SK-N-SH treated with all-trans-retinoic acid at 6 μM for 48 hours (cell line): Measurements from ENCODE around the gene SFN.

Experiments
- ARNTL ChIP-seq: fragments of 450-650 bp; formaldehyde crosslinking; IDR thresholded peaks from 2 replicates; pipeline ENCODE4 v1.5.0; 2020; ENCODE audit warnings: low read depth, mild to moderate bottlenecking, moderate library complexity, borderline replicate concordance
- BACH2 ChIP-seq: fragments of 250-450 bp; sonication (Bioruptor Pico); IDR thresholded peaks from 2 replicates; pipeline ENCODE4 v1.9.0; 2021; ENCODE audit warnings: mild to moderate bottlenecking, borderline replicate concordance
- PATZ1 ChIP-seq: fragments of 250-450 bp; sonication (Bioruptor Pico); IDR thresholded peaks from 2 replicates; pipeline ENCODE4 v1.8.0; 2020; ENCODE audit warnings: mild to moderate bottlenecking, moderate library complexity, borderline replicate concordance
- TCF4 ChIP-seq: fragments of 250-450 bp; sonication (Bioruptor Pico); IDR thresholded peaks from 2 replicates; pipeline ENCODE4 v1.8.0; 2021; ENCODE audit warnings: mild to moderate bottlenecking, moderate library complexity, borderline replicate concordance
- TSHZ2 ChIP-seq: fragments of 250-450 bp; sonication (Bioruptor Pico); IDR thresholded peaks from 2 replicates; pipeline ENCODE4 v1.5.0; 2020; ENCODE audit warnings: mild to moderate bottlenecking, moderate library complexity
- ZFP3 ChIP-seq: fragments of 250-450 bp; sonication (Bioruptor Pico); IDR thresholded peaks from 2 replicates; pipeline ENCODE4 v1.5.0; 2020; ENCODE audit warnings: mild to moderate bottlenecking, moderate library complexity
- ZFP30 ChIP-seq: fragments of 450-650 bp; formaldehyde crosslinking; IDR thresholded peaks from 2 replicates; pipeline ENCODE4 v1.5.0; 2022; ENCODE audit warnings: mild to moderate bottlenecking, moderate library complexity
- ZNF8 ChIP-seq: fragments of 450-650 bp; formaldehyde crosslinking; IDR thresholded peaks from 2 replicates; pipeline ENCODE4 v1.5.0; 2020; ENCODE audit warnings: mild to moderate bottlenecking, moderate library complexity

GRCh38 chr1:26861889-26862378 is 1.0 kb upstream of the SFN start:
- TF ChIP-seq TCF4 (CRISPR knock-in tag) (no peak), ZNF8 (CRISPR knock-in tag) (no peak), TSHZ2 (CRISPR knock-in tag) (no peak), ZFP30 (no peak), ZFP3 (CRISPR knock-in tag) (no peak), PATZ1 (CRISPR knock-in tag) (no peak), ARNTL (no peak), BACH2 (CRISPR knock-in tag) (no peak)
